GM21515 (cell line): ENCODE results near the gene TOP3A.
"Not testable (repeated sequence)": the region's sequence is repeated elsewhere in the genome, so short reads cannot be mapped to it uniquely, and the experiment has no call there.

Experiments used
- ATAC-seq: cut with Tn5 transposase; IDR thresholded peaks from one replicate; pipeline ENCODE4 v1.9.1; 2021; ENCODE audit not compliant: unreplicated experiment

TOP3A gene

GRCh38 chr17:18323507-18324139, 8.8 kb upstream of the TOP3A start:
- ATAC-seq, result no peak

GRCh38 chr17:18323007-18323406, 8.2 kb upstream of the TOP3A start:
- no peak for ATAC-seq

GRCh38 chr17:18322522-18322921, 7.7 kb upstream of the TOP3A start:
- no peak for ATAC-seq

GRCh38 chr17:18321309-18321708, 6.5 kb upstream of the TOP3A start:
- ATAC-seq, result no peak

- no peak for ATAC-seq
Observed at GRCh38 chr17:18320301-18320700, 5.5 kb upstream of the TOP3A start.

- no peak for ATAC-seq
Observed at GRCh38 chr17:18319604-18320256, 4.9 kb upstream of the TOP3A start.

- no peak for ATAC-seq
Observed at GRCh38 chr17:18318771-18319450, 4.1 kb upstream of the TOP3A start.

GRCh38 chr17:18318117-18318516, 3.3 kb upstream of the TOP3A start:
- ATAC-seq, result no peak

- ATAC-seq, result no peak
Observed at GRCh38 chr17:18315961-18316360, 1.2 kb upstream of the TOP3A start.

GRCh38 chr17:18315562-18315922, 748 bp upstream of the TOP3A start:
- peak; percentile 8 for ATAC-seq

- peak; percentile 23 for ATAC-seq
Observed at GRCh38 chr17:18314059-18314730, 599 bp downstream of the TOP3A start.

GRCh38 chr17:18309202-18309601, 5.6 kb downstream of the TOP3A start:
- ATAC-seq, result no peak

GRCh38 chr17:18303206-18303605, 11.6 kb downstream of the TOP3A start:
- ATAC-seq, result not testable (repeated sequence)

- no peak for ATAC-seq
Observed at GRCh38 chr17:18300725-18301480, 13.9 kb downstream of the TOP3A start.

GRCh38 chr17:18298061-18298460, 16.7 kb downstream of the TOP3A start:
- not testable (repeated sequence) for ATAC-seq

GRCh38 chr17:18291718-18292540, 22.9 kb downstream of the TOP3A start:
- ATAC-seq, result no peak

GRCh38 chr17:18285296-18285695, 29.5 kb downstream of the TOP3A start:
- no peak for ATAC-seq

GRCh38 chr17:18281788-18282187, 33.0 kb downstream of the TOP3A start:
- no peak for ATAC-seq

- ATAC-seq, result no peak
Observed at GRCh38 chr17:18280766-18281371, 33.9 kb downstream of the TOP3A start.

GRCh38 chr17:18280249-18280648, 34.5 kb downstream of the TOP3A start:
- no peak for ATAC-seq
